Ishikawa (cell line): ENCODE results near the gene THRA.
A peak's percentile ranks its signal among the peaks of the same experiment; 100 is the strongest.

ENCODE experiments used
- CEBPB ChIP-seq: IDR thresholded peaks from 2 replicates; pipeline ENCODE4 v1.6.1; 2012
- CREB1 ChIP-seq: IDR thresholded peaks from 2 replicates; pipeline ENCODE4 v1.6.1; 2012; ENCODE audit warnings: low read depth
- EGR1 ChIP-seq: IDR thresholded peaks from 2 replicates; pipeline ENCODE4 v1.6.1; 2012
- EP300 ChIP-seq: IDR thresholded peaks from 2 replicates; pipeline ENCODE4 v1.6.1; 2012; ENCODE audit warnings: borderline replicate concordance
- FOXM1 ChIP-seq: IDR thresholded peaks from 2 replicates; pipeline ENCODE4 v1.6.1; 2012; ENCODE audit warnings: low read depth, borderline replicate concordance
- MAX ChIP-seq: IDR thresholded peaks from 2 replicates; pipeline ENCODE4 v1.6.1; 2012
- NFIC ChIP-seq: IDR thresholded peaks from 2 replicates; pipeline ENCODE4 v1.6.1; 2012
- RAD21 ChIP-seq: IDR thresholded peaks from 2 replicates; pipeline ENCODE4 v1.6.1; 2012; ENCODE audit warnings: low read depth
- REST ChIP-seq: IDR thresholded peaks from 2 replicates; pipeline ENCODE4 v1.6.1; 2012; ENCODE audit warnings: low read depth, mild to moderate bottlenecking
- TAF1 ChIP-seq: IDR thresholded peaks from 2 replicates; pipeline ENCODE4 v1.6.1; 2012; ENCODE audit warnings: low read depth, mild to moderate bottlenecking
- TCF12 ChIP-seq: IDR thresholded peaks from 2 replicates; pipeline ENCODE4 v1.6.1; 2012; ENCODE audit warnings: low read depth
- TEAD4 ChIP-seq: IDR thresholded peaks from 2 replicates; pipeline ENCODE4 v1.6.1; 2012
- USF1 ChIP-seq: IDR thresholded peaks from 2 replicates; pipeline ENCODE4 v1.6.1; 2012
- YY1 ChIP-seq: IDR thresholded peaks from 2 replicates; pipeline ENCODE4 v1.6.1; 2012; ENCODE audit warnings: low read depth
- ZBTB7A ChIP-seq: IDR thresholded peaks from 2 replicates; pipeline ENCODE4 v1.6.1; 2012; ENCODE audit warnings: low read depth

The THRA gene

GRCh38 chr17:40032322-40033320, 30.1 kb upstream of the THRA start:
- TF ChIP-seq EGR1 = no peak
- no peak for TF ChIP-seq NFIC
- no peak for TF ChIP-seq TCF12
- no peak for TF ChIP-seq ZBTB7A
- TF ChIP-seq USF1 = no peak
- TF ChIP-seq CEBPB = no peak
- no peak for TF ChIP-seq TAF1
- no peak for TF ChIP-seq FOXM1
- TF ChIP-seq MAX = no peak
- TF ChIP-seq EP300 = no peak
- TF ChIP-seq CREB1 = no peak
- TF ChIP-seq YY1 = no peak
- TF ChIP-seq REST = no peak
- TF ChIP-seq RAD21 = no peak
- TF ChIP-seq TEAD4 = no peak

DNA sequence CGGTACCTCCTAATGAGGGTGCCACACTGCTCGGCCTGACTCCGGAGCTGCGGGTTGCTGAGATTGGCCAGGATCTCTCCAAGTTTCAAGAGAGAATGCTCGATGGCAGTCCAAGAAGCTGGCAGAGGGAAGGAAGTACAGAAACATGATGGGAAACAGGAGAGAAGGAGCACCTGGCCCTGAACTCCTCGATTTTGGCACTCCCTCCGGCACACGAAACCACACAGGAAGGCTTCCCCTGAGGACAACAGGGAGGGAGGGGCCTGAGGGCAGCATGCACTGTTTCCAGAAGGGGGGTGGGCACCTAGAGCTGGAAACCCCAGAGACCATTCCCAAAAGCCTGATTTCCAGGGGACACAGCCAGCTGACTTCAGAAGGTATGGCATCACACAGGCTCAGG, 29.4 kb upstream of the THRA start:
- TF ChIP-seq NFIC (no peak), ZBTB7A (no peak), USF1 (no peak), CEBPB (no peak), YY1 (no peak), EP300 (no peak), TAF1 (no peak), TCF12 (no peak), CREB1 (no peak), RAD21 (no peak), EGR1 (no peak)

- TF ChIP-seq TCF12 = no peak
- TF ChIP-seq USF1 = no peak
- no peak for TF ChIP-seq YY1
- no peak for TF ChIP-seq TEAD4
- no peak for TF ChIP-seq NFIC
- TF ChIP-seq EGR1 = no peak
- no peak for TF ChIP-seq RAD21
- TF ChIP-seq REST = no peak
- no peak for TF ChIP-seq FOXM1
- TF ChIP-seq MAX = no peak
- no peak for TF ChIP-seq CEBPB
- no peak for TF ChIP-seq ZBTB7A
- TF ChIP-seq EP300 = no peak
Observed at GRCh38 chr17:40034426-40035161, 28.2 kb upstream of the THRA start.

- TF ChIP-seq USF1 = no peak
- TF ChIP-seq CREB1 = no peak
- TF ChIP-seq REST = no peak
- TF ChIP-seq RAD21 = peak; percentile 53
- TF ChIP-seq CEBPB = no peak
- TF ChIP-seq MAX = no peak; the same call in 1 of the 2 replicates
- TF ChIP-seq TAF1 = no peak
- no peak for TF ChIP-seq ZBTB7A
- TF ChIP-seq NFIC = no peak
- TF ChIP-seq EGR1 = no peak
- TF ChIP-seq EP300 = no peak
- TF ChIP-seq TEAD4 = peak; percentile 53
- no peak for TF ChIP-seq FOXM1
- no peak for TF ChIP-seq TCF12
- no peak for TF ChIP-seq YY1
Observed at GRCh38 chr17:40035162-40035559, 27.6 kb upstream of the THRA start.
